Fibroblast of gingiva (primary cell): ENCODE data around the gene MIPEP.
"Not testable (repeated sequence)": the region's sequence is repeated elsewhere in the genome, so short reads cannot be mapped to it uniquely, and the experiment has no call there.

Experiments used
- DNase-seq: peaks from one replicate; pipeline ENCODE4 v3.0.0-alpha.2; 2011; ENCODE audit warnings: low read depth

Gene MIPEP

DNA sequence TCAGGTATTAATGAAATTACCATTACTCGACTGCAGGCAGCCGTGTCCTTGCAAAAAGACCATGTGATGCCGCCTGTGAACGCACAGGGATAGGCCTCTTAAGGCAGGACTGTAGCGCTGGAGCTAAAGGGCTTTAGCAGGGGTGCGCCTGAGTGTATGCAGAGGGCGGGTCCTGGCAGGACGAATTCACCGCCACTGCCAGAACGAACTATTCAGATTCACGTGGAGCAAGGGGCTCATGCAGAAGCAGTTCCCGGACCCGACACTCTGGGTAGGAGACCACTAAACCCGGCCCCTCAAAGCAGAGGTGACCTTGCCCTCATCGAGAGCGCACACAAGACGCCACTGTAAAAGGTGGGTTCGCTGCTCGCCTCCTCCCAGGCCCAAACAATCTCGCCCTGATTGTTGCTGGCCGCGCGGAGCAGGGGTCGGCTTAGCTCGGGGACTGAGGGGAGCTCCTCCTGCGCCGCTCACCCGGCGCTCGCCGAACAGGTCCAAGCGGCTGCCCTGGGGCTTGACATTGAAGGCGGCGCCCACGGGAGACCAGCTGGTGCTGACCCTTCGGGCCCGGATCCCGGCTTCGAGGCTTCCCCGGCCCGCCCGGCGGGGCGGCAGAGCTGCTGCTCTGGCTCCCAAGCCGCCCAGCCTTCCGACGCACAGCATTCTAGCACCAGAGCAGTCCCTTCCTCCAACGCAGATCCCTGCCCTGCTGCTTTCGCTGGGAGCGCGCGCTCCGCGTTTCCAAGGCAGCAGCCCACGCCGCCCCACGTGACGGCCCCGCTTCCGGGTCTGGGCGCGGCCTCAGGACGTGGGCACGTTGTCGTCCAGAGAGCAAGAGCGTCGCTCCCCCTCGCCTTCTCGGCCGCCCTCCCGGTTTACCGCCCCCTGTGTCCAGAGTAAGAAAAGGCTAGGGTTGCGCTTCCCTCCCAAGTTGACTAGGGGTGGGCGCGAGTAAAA is at the start of gene MIPEP:
TSS of gene MIPEP (minus strand) at position 743 of the 957 bp plus-strand sequence. CDS start at position 663, 80 bp downstream.
- peak; percentile 95 for DNase-seq

DNA sequence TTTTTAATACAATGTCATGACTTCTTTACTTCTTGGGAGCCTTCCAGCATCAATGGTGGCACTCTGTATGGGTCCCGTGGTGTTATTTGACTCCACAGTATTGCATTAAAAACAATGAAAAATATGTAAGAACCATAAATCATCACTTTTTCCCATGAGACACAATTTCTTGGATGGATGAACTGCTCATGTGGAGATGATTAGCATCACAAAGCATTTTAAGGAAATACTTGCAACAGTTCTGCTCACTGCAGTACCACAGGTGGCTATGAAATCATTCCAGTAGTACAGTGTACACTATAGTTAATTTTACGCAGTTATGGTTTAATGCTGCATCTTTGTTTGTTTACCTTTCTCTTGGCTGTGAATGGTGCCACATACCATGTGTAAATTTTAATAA is 45.3 kb upstream of the MIPEP start:
- DNase-seq = peak; percentile 86

DNA sequence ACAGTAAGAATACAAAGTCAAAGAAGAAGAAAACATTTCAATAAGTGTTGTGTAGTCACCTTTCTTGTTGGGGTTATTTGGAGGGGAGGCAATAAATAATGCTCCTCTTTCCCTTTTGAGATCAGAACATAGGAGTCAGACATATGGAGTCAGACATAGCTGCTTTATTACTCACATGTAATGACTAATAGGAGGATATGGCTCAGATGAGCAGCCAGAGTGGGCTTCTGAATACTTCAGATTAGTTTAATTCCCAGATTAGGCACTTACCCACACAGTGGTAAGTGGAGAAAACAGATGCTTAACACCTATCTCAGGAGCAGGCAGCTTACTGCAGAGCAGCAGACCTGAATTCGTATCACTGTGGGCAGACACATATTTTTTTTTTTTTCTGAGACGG is 39.8 kb upstream of the MIPEP start:
- no peak for DNase-seq

DNA sequence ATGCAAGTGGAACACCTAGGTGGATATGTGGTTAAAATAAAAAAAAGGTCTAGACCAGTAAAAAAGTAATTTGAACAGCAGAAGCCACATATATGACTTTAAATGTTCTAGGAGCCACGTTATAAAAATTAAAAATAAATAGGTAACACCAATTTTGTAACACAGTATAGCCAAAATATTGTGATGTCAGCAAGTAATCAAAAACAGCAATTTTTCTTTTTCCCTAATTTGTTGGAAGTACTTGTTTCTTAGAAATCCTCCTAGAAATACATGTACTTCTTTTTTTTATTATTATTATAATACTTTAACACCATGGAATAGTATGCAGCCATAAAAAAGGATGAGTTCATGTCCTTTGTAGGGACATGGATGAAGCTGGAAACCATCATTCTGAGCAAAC is 33.8 kb upstream of the MIPEP start:
- no peak for DNase-seq

DNA sequence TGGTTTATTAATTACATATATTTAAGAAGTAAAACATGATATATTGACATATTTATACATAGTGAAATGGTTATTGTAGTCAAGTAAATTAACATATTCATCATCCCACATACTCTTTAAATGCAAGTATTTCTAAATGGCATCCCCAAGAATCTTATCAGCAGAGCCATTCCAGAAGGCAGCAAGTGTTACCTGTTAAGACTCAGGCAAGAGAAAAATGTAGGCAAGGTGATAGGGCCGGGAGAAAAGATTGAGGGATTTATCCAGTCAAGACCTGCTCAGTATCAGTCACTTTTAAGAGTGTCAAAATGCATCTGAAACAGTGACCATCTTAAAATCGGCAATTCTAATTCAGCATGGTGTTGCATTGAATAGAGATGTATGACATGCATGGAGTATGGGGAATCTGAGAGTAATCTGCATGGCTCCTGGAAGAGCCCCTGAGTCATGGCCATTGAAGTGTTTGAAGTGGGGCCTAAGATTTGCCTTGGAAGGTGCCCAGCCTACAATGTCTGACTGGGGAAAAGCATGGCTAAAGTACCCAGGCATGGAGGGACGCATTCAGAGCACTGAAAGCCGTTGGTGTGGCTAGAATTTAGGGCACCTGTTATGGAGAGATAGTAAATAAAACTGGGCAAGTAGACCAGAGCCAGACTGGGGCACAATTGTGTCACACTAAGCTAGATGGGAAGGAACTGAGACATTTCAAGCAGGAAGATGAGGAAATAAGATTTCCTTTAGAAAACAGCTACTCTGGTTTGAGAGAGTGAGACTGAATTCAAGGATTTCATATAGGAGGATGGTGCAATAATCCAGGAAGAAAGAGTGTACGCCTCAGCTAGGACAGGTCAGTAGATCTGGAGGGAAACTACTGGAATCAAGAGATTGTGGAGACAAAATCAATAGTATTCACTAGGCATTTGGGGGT is 33.1 kb upstream of the MIPEP start:
- no peak for DNase-seq

DNA sequence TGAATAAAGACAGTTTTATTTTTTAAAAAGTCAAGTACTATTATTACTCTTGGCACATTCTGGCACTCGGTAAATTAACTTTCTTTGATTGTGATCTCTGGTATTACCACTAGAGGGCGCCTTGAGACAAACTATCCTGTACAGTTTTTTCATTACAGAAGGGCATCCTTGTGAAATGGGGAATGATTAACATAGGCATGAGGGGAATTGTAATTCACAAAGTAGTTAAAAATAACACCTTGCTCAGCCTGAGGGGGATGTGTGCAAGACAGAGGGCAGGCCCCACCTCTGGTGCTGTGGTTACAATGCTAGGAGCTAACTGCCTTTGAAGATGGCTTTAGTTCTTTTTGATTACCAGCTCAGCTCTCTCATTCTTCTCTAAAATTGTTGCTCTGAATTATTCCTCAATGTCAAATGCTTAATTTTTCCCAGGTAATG is 32.3 kb upstream of the MIPEP start:
- DNase-seq = peak; percentile 33

DNA sequence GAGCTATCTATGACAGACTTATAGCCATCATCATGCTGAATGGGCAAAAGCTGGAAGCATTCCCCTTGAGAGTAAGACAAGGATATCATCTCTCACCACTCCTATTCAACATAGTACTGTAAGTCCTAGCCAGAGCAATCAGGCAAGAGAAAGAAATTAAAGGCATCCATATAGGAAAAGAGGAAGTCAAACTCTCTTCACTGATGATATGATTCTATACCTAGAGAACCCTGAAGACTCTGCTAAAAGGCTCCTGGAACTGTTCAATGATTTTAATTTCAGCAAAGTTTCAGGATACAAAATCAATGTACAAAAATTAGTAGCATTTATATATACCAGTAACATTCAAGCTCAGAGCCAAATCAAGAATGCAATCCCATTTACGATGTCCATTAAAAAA is 29.8 kb upstream of the MIPEP start:
- no peak for DNase-seq

DNA sequence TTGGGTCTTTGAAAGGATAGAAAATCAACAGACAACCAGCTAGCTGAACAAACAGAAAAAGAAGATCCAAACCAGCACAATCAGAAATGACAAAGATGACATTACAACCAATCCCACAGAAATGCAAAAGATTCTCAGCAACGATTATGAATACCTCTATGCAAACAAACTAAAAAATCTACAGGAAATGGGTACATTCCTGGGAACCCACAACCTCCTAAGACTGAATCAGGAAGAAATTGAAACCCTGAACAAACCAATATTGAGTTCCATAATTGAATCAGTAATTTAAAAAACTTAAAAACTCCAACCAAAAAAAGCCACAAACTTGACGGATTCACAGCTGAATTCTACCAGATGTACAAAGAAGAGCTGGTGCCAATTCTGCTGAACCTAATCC is 29.0 kb upstream of the MIPEP start:
- no peak for DNase-seq

DNA sequence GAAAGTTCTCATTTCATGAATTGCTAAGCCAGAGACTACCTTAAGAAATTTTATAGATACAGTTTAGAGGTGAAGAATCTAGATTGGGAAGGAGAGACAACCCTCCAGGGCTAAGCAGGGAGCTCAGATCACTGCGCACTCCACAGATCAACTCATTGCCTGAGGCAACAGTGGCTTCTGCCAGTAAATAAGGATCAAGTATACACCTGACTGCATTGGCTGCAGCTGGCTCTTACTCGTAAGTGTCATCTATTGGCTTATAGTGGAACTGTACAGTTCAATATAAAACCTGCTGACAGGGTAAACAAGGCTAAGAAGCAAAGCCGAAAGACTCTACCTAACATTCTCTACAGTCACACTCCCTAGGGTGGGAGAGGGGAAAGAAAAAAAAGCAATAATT is 26.1 kb upstream of the MIPEP start:
- DNase-seq = no peak

DNA sequence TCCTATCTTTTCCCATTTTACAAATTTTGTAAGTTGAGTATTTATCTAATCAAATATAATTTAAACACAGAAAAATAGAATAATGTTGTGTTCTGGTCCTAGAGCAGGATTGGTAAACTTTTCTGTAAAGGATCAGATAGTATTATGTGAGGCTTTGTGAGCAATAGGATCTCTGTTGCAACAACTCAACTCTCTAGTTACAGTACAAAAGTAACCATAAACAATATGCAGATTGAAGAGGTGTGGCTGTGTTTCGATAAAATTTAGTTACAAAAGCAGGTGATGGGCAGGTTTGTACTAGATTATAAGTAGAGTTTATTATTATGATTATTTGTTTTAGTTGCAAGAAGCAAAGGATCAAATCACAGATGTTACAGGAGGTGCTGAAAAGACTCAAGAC is 23.3 kb upstream of the MIPEP start:
- DNase-seq = no peak

DNA sequence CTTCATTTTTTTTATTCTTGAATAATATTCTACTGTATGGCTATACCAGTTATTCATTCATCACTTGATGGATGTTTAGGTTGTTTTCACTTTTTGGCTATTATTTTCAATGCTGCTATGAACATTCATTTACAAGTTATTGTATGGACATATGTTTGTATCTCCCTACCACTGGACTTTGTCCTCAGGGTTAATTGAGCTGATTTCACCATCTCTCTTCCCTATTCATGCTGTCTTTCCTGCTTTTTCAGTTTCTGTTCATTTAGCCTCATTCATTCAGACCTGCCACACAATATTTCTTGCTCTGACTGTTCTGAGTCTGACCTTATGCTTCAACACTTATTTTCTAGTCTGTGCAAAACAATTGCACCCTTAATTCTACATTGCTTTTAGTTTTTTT is 20.4 kb upstream of the MIPEP start:
- DNase-seq = no peak

DNA sequence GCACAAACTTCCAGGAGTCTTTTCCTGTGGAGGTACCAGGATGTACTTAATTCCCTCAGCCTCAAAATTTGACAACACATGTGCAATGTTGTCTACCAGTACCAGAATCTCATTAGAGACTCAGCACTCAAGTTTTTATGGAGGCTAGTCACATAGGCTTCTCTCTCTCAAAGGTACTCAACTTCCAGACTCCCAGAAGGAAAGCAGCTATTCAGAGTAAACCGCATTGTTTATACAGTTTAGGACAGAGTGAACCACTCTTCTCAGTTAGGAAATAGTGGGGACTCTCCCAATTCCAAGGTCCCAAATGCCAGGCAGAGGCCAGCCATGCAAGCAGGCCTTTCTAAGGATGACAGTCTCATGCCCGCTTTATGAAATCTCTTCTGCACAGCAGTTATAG is 16.6 kb upstream of the MIPEP start:
- DNase-seq = peak; percentile 24

DNA sequence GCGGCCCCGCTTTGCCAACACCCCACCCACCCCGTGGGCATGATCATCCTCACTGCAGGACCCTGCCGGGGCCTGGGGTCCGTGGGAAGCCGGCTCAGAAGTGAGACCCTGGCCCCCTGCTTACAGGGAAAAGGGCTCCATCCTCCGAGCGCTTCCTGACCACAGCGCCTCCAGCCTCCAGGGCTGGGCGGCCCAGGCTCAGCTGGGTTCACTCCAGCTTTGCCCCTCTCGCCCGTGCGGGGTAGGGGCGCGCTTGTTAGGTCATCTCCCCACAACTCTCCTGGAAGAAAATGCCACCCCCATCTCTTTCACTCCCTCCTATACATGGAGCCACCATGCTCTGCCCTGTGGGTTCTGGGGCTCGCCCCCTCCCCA is 14.7 kb upstream of the MIPEP start:
- DNase-seq = no peak

DNA sequence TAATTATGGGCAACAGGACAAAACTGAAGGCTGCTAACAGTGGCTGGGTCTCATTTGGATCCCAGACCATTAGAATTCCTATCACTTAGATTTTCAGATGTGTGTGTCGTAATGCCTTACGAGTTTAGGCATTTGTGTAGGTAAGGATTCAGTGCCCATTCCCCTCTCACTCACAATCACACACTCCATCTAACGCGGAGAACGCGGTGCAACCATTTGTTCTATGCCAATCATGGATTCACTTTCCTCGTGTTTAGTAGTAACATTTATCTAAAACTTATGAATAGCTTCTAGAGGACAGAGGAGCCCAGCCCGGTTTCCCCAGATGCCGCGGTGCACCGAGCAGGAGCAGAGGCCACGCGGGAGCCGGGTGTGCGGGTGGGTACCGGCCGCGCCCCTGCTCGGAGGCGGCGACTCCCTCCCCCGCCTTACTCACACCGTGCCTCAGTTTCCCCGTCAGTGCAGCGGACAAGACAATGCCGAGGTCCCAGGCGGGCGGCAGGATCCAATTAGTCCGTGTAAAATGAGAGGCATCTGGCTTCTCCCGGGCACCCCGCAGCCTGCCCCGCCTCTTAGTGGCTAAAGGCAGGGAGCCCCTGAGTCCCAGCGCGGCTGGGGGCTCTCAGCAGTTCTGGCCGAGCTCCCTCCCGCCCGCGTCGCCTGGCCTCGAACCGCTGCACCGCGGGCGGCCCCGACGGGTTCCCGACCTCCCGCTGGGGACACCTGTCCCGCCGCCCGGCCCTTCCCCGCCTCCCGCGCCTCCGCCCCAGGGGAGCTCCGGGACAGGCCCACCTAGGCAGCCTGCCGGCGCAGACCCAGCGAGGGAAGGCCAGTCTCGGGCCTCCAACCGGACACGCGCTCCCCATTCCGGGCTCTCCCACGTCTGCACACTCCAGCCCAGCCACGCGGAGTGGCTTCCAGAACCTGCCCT is 14.0 kb upstream of the MIPEP start:
- no peak for DNase-seq

DNA sequence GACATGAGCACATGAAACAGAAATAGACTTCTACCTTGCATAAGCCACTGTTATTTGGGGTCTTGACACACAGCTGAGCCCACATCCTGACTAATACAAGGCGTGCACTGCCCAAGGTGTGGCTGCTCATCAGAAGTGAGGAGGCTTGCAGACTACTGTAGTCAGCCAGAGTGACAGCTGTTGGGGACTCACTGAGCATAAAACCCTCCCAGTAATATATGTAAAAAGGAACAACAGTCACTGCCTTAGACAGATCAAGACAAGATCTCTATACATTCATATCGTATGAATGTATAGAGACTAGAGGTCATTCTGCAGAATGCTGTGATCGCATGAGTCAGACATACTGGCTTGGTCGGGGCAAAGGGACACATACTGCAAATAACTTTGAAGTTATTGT is 12.2 kb upstream of the MIPEP start:
- no peak for DNase-seq

DNA sequence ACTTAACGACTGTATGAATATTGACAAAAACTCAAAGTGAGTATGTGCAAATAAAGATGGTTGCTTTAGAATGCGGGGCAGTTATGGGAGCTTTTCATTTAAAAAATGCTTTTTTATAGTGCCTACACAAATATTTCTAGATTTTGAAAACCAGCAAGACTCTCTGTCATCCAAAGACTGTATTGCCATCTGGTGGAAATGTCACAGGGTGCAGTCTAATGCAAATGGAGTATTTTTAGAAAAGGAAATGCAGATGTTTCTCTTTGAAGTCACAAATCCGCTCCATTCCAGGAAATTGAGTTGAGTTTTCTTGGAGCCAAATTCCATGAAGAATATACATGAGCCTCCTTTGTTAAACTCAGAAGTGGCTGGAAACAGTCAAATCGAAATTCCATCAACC is 10.4 kb upstream of the MIPEP start:
- DNase-seq = peak; percentile 53

DNA sequence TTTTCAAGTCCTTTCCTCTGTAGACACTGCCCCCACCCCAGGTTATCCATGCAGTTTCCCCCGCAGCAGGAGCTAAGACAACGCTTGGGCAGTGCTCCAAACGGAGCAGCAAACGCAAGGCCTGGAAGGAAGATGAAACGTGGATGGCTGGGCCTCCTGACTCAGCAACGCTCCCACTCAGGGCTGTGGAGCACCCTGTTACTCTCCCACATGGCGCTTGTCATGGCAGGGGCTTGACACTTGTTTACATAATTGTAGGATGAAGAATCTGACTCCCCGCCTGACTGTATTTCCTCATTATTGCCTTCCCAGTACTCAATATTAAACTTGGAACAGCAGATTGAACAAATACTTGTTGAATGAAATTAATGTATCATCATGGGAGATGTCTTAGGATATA is 8.9 kb upstream of the MIPEP start:
- peak; percentile 26 for DNase-seq

DNA sequence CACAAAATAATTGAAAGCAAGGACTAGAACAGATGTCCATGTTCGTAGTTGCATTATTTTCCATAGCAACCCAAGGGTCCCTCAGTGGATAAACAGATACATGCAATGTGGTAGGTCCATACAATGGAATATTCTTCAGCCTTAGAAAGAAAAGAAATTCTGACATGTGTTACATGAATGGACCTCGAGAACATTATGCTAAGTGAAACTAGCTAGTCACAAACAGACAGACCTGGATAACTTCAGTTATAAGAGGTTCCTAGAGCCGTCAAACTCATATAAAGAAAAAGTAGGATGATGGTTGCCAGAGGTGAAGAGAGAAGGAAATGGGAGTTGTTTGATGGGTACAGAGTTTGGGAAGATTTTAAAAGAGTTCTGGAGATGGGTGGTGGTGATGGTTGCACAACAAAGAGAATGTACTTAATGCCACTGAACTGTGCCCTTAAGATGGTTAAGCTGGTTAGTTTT is 8.3 kb upstream of the MIPEP start, which contains the start of gene C1QTNF9B:
TSS of gene C1QTNF9B (minus strand) at position 51 of the 468 bp plus-strand sequence.
- not testable (repeated sequence) for DNase-seq

DNA sequence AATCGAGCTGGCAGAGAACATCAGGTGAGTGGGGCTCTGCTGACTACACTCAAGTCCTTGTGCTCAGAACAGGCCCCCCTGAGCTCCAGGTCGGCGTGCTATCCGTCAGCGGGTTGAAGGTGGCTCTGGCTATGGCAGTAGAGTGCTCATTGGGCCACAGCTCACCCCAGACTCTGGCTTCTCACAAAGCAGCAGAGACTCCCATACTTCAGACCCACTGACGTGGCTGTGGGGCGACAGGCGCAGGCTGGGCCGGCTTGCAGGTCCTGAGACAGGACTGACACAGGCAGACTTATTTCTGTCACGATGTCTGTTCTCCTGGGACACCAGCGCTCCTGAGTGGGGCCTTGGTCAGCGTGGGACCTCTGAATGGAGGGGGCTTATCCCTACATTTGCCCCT is 5.5 kb upstream of the MIPEP start:
- not testable (repeated sequence) for DNase-seq

DNA sequence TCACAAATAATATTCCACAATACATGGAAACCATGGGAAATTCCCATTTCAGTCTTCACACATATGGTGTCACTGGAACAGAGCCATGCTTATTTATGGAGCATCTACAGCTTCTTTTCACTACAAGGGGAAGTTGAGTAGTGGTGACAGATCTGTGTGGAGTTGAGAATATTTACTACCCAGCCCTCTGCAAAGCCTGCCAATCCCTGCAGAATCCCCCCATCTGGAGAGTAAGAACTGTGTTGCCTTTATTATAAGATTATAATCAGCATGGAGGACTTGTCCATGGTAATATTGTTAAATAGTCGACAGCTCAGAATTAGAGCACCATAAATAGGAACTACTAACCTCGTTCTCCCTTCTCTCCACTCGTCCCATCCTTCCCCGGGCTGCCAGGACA is 4.6 kb upstream of the MIPEP start:
- not testable (repeated sequence) for DNase-seq
